HEK293 (cell line): ENCODE data around the gene CENPQ.
A peak's percentile ranks its signal among the peaks of the same experiment; 100 is the strongest.

Source experiments
- EGR2 ChIP-seq: fragments of 450-650 bp; formaldehyde crosslinking; IDR thresholded peaks from 2 replicates; pipeline ENCODE4 v1.5.1; 2016; ENCODE audit warnings: low read depth, missing biosample characterization, missing genetic modification characterization
- HOXC10 ChIP-seq: sonication (generic); formaldehyde crosslinking; IDR thresholded peaks from 2 replicates; pipeline ENCODE4 v1.8.1; 2023; ENCODE audit warnings: mild to moderate bottlenecking, missing genetic modification reagents
- SP3 ChIP-seq: fragments of 450-650 bp; formaldehyde crosslinking; IDR thresholded peaks from 2 replicates; pipeline ENCODE4 v1.5.1; 2016; ENCODE audit warnings: missing biosample characterization, missing genetic modification characterization
- YY1 ChIP-seq: fragments of 450-650 bp; formaldehyde crosslinking; IDR thresholded peaks from 2 replicates; pipeline ENCODE4 v1.5.1; 2018; ENCODE audit warnings: missing biosample characterization, missing genetic modification characterization
- ZBTB17 ChIP-seq: fragments of 450-650 bp; formaldehyde crosslinking; IDR thresholded peaks from 2 replicates; pipeline ENCODE4 v1.5.1; 2016; ENCODE audit warnings: missing biosample characterization, missing genetic modification characterization
- ZBTB7A ChIP-seq: fragments of 450-650 bp; formaldehyde crosslinking; IDR thresholded peaks from 2 replicates; pipeline ENCODE4 v1.5.1; 2016; ENCODE audit warnings: low read depth, missing biosample characterization, missing genetic modification characterization
- ZEB2 ChIP-seq: fragments of 450-650 bp; formaldehyde crosslinking; IDR thresholded peaks from 2 replicates; pipeline ENCODE4 v1.5.1; 2016; ENCODE audit warnings: missing biosample characterization, missing genetic modification characterization
- ZNF23 ChIP-seq: fragments of 450-650 bp; formaldehyde crosslinking; IDR thresholded peaks from 2 replicates; pipeline ENCODE4 v1.5.1; 2016; ENCODE audit warnings: missing biosample characterization, missing genetic modification characterization, borderline replicate concordance
- ZNF266 ChIP-seq: fragments of 450-650 bp; formaldehyde crosslinking; IDR thresholded peaks from 2 replicates; pipeline ENCODE4 v1.5.1; 2016; ENCODE audit warnings: missing biosample characterization, missing genetic modification characterization, low read depth
- ZNF292 ChIP-seq: fragments of 450-650 bp; formaldehyde crosslinking; IDR thresholded peaks from 2 replicates; pipeline ENCODE4 v1.5.1; 2016; ENCODE audit warnings: low read depth, missing biosample characterization, missing genetic modification characterization, borderline replicate concordance
- ZNF366 ChIP-seq: fragments of 450-650 bp; formaldehyde crosslinking; conservative IDR thresholded peaks from 2 replicates; pipeline ENCODE4 v1.5.1; 2016; ENCODE audit warnings: missing biosample characterization, missing genetic modification characterization
- ZNF394 ChIP-seq: fragments of 450-650 bp; formaldehyde crosslinking; IDR thresholded peaks from 2 replicates; pipeline ENCODE4 v1.5.1; 2016; ENCODE audit warnings: missing biosample characterization, missing genetic modification characterization, mild to moderate bottlenecking, moderate library complexity, borderline replicate concordance
- ZNF660 ChIP-seq: fragments of 450-650 bp; IDR thresholded peaks from 2 replicates; pipeline ENCODE4 v1.5.1; 2018; ENCODE audit warnings: missing biosample characterization, mild to moderate bottlenecking, missing genetic modification characterization
- TF ChIP-seq, protein P1 (sequence below): fragments of 450-650 bp; formaldehyde crosslinking; IDR thresholded peaks from 2 replicates; pipeline ENCODE4 v1.5.1; 2016; ENCODE audit warnings: missing biosample characterization, missing genetic modification characterization
- TF ChIP-seq, protein P2 (sequence below): fragments of 450-650 bp; formaldehyde crosslinking; IDR thresholded peaks from 2 replicates; pipeline ENCODE4 v1.5.1; 2016; ENCODE audit warnings: missing biosample characterization, missing genetic modification characterization
- TF ChIP-seq, protein P3 (sequence below): fragments of 450-650 bp; formaldehyde crosslinking; IDR thresholded peaks from 2 replicates; pipeline ENCODE4 v1.5.1; 2016; ENCODE audit warnings: missing biosample characterization, missing genetic modification characterization, low read depth
- TF ChIP-seq, protein P4 (sequence below): fragments of 450-650 bp; formaldehyde crosslinking; optimal IDR thresholded peaks from 2 replicates; pipeline ENCODE3; 2016; ENCODE audit warnings: missing biosample characterization, mild to moderate bottlenecking, missing genetic modification characterization
- TF ChIP-seq, protein P5 (sequence below): fragments of 450-650 bp; formaldehyde crosslinking; IDR thresholded peaks from 2 replicates; pipeline ENCODE4 v1.5.1; 2016; ENCODE audit warnings: missing biosample characterization, missing genetic modification characterization, borderline replicate concordance

CENPQ gene

DNA sequence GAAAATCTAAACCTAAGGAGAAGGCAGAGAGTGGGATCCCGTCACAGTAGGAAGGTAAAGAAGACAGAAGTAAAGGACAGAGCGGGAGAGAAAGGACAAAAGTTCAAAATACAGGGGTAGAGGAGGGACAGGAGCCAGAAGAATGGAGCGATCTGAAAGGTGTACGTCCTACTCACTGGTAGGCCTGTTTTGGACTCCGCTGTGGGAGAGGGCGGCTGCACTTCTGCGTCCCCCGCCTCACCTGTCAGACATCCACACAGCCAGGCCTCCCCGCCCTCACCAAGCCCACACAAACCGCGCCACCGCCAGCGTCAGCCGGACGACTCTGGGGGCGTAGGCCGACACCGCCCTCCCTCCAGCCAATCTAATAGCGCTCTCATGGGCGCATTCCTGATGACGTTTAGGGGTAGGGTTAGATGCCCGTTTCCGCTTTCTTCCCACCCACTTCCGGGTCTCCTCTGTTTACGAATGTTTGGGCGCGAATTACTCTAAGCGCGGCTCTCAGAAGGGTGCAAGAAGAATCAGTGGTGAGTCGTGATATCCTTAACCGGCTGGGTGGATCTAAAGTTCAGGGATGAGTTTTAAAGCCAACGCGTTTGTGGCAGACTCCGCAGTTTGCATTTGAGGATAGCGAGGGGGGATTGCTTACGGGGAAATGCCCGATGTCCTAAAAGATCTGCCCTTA is at the start of gene CENPQ, which contains the start of gene MMUT (continued):
- TF ChIP-seq, protein P1, sequence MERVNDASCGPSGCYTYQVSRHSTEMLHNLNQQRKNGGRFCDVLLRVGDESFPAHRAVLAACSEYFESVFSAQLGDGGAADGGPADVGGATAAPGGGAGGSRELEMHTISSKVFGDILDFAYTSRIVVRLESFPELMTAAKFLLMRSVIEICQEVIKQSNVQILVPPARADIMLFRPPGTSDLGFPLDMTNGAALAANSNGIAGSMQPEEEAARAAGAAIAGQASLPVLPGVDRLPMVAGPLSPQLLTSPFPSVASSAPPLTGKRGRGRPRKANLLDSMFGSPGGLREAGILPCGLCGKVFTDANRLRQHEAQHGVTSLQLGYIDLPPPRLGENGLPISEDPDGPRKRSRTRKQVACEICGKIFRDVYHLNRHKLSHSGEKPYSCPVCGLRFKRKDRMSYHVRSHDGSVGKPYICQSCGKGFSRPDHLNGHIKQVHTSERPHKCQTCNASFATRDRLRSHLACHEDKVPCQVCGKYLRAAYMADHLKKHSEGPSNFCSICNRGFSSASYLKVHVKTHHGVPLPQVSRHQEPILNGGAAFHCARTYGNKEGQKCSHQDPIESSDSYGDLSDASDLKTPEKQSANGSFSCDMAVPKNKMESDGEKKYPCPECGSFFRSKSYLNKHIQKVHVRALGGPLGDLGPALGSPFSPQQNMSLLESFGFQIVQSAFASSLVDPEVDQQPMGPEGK (tag by site-specific recombination), result peak; percentile 94
- TF ChIP-seq, protein P2, sequence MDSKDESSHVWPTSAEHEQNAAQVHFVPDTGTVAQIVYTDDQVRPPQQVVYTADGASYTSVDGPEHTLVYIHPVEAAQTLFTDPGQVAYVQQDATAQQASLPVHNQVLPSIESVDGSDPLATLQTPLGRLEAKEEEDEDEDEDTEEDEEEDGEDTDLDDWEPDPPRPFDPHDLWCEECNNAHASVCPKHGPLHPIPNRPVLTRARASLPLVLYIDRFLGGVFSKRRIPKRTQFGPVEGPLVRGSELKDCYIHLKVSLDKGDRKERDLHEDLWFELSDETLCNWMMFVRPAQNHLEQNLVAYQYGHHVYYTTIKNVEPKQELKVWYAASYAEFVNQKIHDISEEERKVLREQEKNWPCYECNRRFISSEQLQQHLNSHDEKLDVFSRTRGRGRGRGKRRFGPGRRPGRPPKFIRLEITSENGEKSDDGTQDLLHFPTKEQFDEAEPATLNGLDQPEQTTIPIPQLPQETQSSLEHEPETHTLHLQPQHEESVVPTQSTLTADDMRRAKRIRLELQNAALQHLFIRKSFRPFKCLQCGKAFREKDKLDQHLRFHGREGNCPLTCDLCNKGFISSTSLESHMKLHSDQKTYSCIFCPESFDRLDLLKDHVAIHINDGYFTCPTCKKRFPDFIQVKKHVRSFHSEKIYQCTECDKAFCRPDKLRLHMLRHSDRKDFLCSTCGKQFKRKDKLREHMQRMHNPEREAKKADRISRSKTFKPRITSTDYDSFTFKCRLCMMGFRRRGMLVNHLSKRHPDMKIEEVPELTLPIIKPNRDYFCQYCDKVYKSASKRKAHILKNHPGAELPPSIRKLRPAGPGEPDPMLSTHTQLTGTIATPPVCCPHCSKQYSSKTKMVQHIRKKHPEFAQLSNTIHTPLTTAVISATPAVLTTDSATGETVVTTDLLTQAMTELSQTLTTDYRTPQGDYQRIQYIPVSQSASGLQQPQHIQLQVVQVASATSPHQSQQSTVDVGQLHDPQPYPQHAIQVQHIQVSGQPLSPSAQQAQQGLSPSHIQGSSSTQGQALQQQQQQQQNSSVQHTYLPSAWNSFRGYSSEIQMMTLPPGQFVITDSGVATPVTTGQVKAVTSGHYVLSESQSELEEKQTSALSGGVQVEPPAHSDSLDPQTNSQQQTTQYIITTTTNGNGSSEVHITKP (tag by site-specific recombination), result peak; percentile 78
- TF ChIP-seq ZNF660 (tag by site-specific recombination) (peak; percentile 44; the same call in 1 of the 2 replicates), ZNF394 (tag by site-specific recombination) (peak; percentile 30; the same call in 1 of the 2 replicates), SP3 (peak; percentile 97), ZNF366 (peak; percentile 55; the same call in 1 of the 2 replicates), ZNF23 (tag by site-specific recombination) (no peak), ZBTB17 (tag by site-specific recombination) (peak; percentile 84), ZNF292 (no peak), EGR2 (peak; percentile 99), ZEB2 (tag by site-specific recombination) (peak; percentile 50; the same call in 1 of the 2 replicates), YY1 (tag by site-specific recombination) (peak; percentile 47; the same call in 1 of the 2 replicates), ZBTB7A (tag by site-specific recombination) (0 out of 2 replicates have a peak, but pooled peaks have one; percentile 55), HOXC10 (CRISPR knock-in tag) (peak; percentile 69; the same call in 1 of the 2 replicates), ZNF266 (no peak)
- TF ChIP-seq, protein P3, sequence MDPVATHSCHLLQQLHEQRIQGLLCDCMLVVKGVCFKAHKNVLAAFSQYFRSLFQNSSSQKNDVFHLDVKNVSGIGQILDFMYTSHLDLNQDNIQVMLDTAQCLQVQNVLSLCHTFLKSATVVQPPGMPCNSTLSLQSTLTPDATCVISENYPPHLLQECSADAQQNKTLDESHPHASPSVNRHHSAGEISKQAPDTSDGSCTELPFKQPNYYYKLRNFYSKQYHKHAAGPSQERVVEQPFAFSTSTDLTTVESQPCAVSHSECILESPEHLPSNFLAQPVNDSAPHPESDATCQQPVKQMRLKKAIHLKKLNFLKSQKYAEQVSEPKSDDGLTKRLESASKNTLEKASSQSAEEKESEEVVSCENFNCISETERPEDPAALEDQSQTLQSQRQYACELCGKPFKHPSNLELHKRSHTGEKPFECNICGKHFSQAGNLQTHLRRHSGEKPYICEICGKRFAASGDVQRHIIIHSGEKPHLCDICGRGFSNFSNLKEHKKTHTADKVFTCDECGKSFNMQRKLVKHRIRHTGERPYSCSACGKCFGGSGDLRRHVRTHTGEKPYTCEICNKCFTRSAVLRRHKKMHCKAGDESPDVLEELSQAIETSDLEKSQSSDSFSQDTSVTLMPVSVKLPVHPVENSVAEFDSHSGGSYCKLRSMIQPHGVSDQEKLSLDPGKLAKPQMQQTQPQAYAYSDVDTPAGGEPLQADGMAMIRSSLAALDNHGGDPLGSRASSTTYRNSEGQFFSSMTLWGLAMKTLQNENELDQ (tag by site-specific recombination), result no peak
- TF ChIP-seq, protein P4, sequence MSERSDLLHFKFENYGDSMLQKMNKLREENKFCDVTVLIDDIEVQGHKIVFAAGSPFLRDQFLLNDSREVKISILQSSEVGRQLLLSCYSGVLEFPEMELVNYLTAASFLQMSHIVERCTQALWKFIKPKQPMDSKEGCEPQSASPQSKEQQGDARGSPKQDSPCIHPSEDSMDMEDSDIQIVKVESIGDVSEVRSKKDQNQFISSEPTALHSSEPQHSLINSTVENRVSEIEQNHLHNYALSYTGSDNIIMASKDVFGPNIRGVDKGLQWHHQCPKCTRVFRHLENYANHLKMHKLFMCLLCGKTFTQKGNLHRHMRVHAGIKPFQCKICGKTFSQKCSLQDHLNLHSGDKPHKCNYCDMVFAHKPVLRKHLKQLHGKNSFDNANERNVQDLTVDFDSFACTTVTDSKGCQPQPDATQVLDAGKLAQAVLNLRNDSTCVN (tag by site-specific recombination), result peak; percentile 46
- TF ChIP-seq, protein P5, sequence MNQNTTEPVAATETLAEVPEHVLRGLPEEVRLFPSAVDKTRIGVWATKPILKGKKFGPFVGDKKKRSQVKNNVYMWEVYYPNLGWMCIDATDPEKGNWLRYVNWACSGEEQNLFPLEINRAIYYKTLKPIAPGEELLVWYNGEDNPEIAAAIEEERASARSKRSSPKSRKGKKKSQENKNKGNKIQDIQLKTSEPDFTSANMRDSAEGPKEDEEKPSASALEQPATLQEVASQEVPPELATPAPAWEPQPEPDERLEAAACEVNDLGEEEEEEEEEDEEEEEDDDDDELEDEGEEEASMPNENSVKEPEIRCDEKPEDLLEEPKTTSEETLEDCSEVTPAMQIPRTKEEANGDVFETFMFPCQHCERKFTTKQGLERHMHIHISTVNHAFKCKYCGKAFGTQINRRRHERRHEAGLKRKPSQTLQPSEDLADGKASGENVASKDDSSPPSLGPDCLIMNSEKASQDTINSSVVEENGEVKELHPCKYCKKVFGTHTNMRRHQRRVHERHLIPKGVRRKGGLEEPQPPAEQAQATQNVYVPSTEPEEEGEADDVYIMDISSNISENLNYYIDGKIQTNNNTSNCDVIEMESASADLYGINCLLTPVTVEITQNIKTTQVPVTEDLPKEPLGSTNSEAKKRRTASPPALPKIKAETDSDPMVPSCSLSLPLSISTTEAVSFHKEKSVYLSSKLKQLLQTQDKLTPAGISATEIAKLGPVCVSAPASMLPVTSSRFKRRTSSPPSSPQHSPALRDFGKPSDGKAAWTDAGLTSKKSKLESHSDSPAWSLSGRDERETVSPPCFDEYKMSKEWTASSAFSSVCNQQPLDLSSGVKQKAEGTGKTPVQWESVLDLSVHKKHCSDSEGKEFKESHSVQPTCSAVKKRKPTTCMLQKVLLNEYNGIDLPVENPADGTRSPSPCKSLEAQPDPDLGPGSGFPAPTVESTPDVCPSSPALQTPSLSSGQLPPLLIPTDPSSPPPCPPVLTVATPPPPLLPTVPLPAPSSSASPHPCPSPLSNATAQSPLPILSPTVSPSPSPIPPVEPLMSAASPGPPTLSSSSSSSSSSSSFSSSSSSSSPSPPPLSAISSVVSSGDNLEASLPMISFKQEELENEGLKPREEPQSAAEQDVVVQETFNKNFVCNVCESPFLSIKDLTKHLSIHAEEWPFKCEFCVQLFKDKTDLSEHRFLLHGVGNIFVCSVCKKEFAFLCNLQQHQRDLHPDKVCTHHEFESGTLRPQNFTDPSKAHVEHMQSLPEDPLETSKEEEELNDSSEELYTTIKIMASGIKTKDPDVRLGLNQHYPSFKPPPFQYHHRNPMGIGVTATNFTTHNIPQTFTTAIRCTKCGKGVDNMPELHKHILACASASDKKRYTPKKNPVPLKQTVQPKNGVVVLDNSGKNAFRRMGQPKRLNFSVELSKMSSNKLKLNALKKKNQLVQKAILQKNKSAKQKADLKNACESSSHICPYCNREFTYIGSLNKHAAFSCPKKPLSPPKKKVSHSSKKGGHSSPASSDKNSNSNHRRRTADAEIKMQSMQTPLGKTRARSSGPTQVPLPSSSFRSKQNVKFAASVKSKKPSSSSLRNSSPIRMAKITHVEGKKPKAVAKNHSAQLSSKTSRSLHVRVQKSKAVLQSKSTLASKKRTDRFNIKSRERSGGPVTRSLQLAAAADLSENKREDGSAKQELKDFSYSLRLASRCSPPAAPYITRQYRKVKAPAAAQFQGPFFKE (tag by site-specific recombination), result no peak
